ENCODE data around the gene TRPM8.
"Not testable (repeated sequence)": the region's sequence is repeated elsewhere in the genome, so short reads cannot be mapped to it uniquely, and the experiment has no call there.

Gene TRPM8

GRCh38 chr2:233917116-233917515, at the start of gene TRPM8:
TRPM8 (plus strand) TSS chr2:233917373; CDS start chr2:233926538, 9,165 bp downstream.
- no peak for DNase-seq (ENCODE audit: low spot score)

- peak; percentile 71 for DNase-seq (ENCODE audit: low spot score)
These were observed 49.1 kb upstream of the TRPM8 start, which contains the start of gene MSL3B for GRCh38 chr2:233867993-233868532. MSL3B (minus strand) TSS chr2:233868386.

GRCh38 chr2:233871432-233871831, 45.7 kb upstream of the TRPM8 start:
- DNase-seq (ENCODE audit: low spot score): no peak

GRCh38 chr2:233872125-233872524, 45.0 kb upstream of the TRPM8 start:
- not testable (repeated sequence) for DNase-seq (ENCODE audit: low spot score)

- no peak for DNase-seq (ENCODE audit: low spot score)
These were observed 34.8 kb upstream of the TRPM8 start for GRCh38 chr2:233882353-233882752.

GRCh38 chr2:233892793-233893192, 24.4 kb upstream of the TRPM8 start:
- DNase-seq (ENCODE audit: low spot score): no peak

- DNase-seq (ENCODE audit: low spot score): not testable (repeated sequence)
These were observed 20.9 kb upstream of the TRPM8 start for GRCh38 chr2:233896253-233896652.

- DNase-seq (ENCODE audit: low spot score): no peak
These were observed 15.8 kb upstream of the TRPM8 start for GRCh38 chr2:233901367-233901766.

- DNase-seq (ENCODE audit: low spot score): no peak
These were observed 15.3 kb upstream of the TRPM8 start for GRCh38 chr2:233901884-233902283.

- DNase-seq (ENCODE audit: low spot score): no peak
These were observed 11.2 kb upstream of the TRPM8 start for GRCh38 chr2:233905945-233906344.

GRCh38 chr2:233907627-233908026, 9.5 kb upstream of the TRPM8 start:
- no peak for DNase-seq (ENCODE audit: low spot score)

GRCh38 chr2:233912691-233913423, 4.3 kb upstream of the TRPM8 start:
- DNase-seq (ENCODE audit: low spot score): no peak

GRCh38 chr2:233915128-233915527, 2.0 kb upstream of the TRPM8 start:
- DNase-seq (ENCODE audit: low spot score): no peak

- DNase-seq (ENCODE audit: low spot score): no peak
These were observed 2.1 kb downstream of the TRPM8 start for GRCh38 chr2:233919319-233919718.

- DNase-seq (ENCODE audit: low spot score): no peak
These were observed 2.8 kb downstream of the TRPM8 start for GRCh38 chr2:233919938-233920337.

- no peak for DNase-seq (ENCODE audit: low spot score)
These were observed 5.3 kb downstream of the TRPM8 start for GRCh38 chr2:233922471-233922870.

- no peak for DNase-seq (ENCODE audit: low spot score)
These were observed 8.2 kb downstream of the TRPM8 start for GRCh38 chr2:233925402-233925801.

GRCh38 chr2:233926806-233927205, 9.6 kb downstream of the TRPM8 start:
- DNase-seq (ENCODE audit: low spot score): no peak

GRCh38 chr2:233928594-233929351, 11.6 kb downstream of the TRPM8 start:
- peak; percentile 20 for DNase-seq (ENCODE audit: low spot score)

- DNase-seq (ENCODE audit: low spot score): no peak
These were observed 12.3 kb downstream of the TRPM8 start for GRCh38 chr2:233929352-233930022.

- DNase-seq (ENCODE audit: low spot score): no peak
These were observed 17.4 kb downstream of the TRPM8 start for GRCh38 chr2:233934524-233934923.

GRCh38 chr2:233935426-233935825, 18.3 kb downstream of the TRPM8 start:
- no peak for DNase-seq (ENCODE audit: low spot score)

- no peak for DNase-seq (ENCODE audit: low spot score)
These were observed 18.9 kb downstream of the TRPM8 start for GRCh38 chr2:233936089-233936488.

All from hematopoietic multipotent progenitor cell treated with erythropoietin and hydrocortisone succinate and interleukin-3 and kit ligand, for 15 days (in vitro differentiated cells).